Measurements from ENCODE around the gene STK39. TPM values are rescaled to one million over a fixed set of nuclear protein-coding genes. Genes with fewer than 3 reads are reported as not detected.

Gene STK39
- total and polyA plus RNA-seq, 9 of the 15 experiments (the other 6 are each of a cell fraction or from before 2014, with no cell fraction given): 0.19 to 0.76 (median 0.51) TPM

DNA sequence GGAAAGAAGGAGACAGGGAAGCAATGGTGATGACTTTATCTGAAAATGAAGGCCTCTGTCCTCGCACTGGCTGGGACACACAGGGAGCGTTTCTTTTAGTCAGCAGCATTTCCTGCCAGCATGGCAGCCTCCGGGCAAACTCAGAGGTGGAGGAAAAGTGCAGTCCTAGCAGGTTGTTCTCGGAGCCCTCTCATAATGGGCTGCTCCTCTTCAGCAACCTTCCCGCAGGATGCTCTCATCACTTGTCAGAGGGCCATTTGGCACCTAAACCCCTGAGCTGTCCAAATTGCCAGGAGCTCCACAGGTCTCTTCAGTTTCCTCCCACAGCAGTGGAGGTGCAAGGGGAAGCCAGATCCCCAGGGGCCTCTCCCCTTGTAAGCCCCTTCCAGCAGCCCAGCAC, 6.2 kb downstream of the STK39 start:
- BruUV-seq (replicated peaks): no TSS peak
- no peak overlapping the region for H3K9ac ChIP-seq (ENCODE audit: insufficient read depth in 1 of 2, low read depth in 2 of 2, low read length in 2 of 2)
- H2AFZ ChIP-seq (ENCODE audit: low read depth, low read length): no peak overlapping the region
- FAIRE-seq (no peak), DNase-seq (ENCODE audit: extremely low read depth in 1 of 4, low spot score in 3 of 4) (no peak), ATAC-seq (no peak)
- H4K20me1 ChIP-seq (replicated peaks; ENCODE audit: control insufficient read depth, insufficient read depth, low read length): no peaks in the 10 kb centered on the region
- intact Hi-C loops (cut with micrococcal nuclease) (no loop called here), in situ Hi-C loops (cut with MboI) (no loop called here)
- CTCF ChIA-PET (ENCODE audit: low intra/inter-chr PET ratio): interaction anchor here (0.7 kb wide), 1 partner anchor 55 kb away, joined by 3 read pairs; no protein-coding TSS in a partner anchor
- no peak overlapping the region for H3K27ac ChIP-seq (ENCODE audit: extremely low read depth, low read depth, low read length)
- H3K79me2 ChIP-seq (ENCODE audit: control insufficient read depth, insufficient read depth, low read length): no peaks in the 10 kb centered on the region
- H3K4me1 ChIP-seq (replicated peaks in 1 of 2; ENCODE audit: control insufficient read depth in 2 of 2, insufficient read depth in 2 of 2, low read length in 2 of 2): peaks cover 0 to under 1% of the 10 kb centered on the region in 2 experiments; a peak in 3 of 5 replicates
- no peak overlapping the region for H3K4me2 ChIP-seq (ENCODE audit: insufficient read depth, low read length)
- no peak for TF ChIP-seq ZNF551 (CRISPR knock-in tag; IDR thresholded peaks at IDR 0.05)
- no peak overlapping the region for H3K4me3 ChIP-seq
- peaks cover 21 to 22% of the 10 kb centered on the region in 2 experiments; a peak in 4 of 5 replicates for H3K27me3 ChIP-seq (ENCODE audit: control insufficient read depth in 2 of 2, insufficient read depth in 2 of 2, low read length in 2 of 2)
- 3% methylated on average over 5 of the region's 5 CpGs for WGBS (ENCODE audit: insufficient coverage, low coverage, missing lambda C conversion rate)
- POLR2A ChIA-PET: no interaction called here
- H3K36me3 ChIP-seq (ENCODE audit: control insufficient read depth, insufficient read depth, low read length): no peaks in the 10 kb centered on the region
- H3K9me3 ChIP-seq (replicated peaks; ENCODE audit: control insufficient read depth, insufficient read depth, low read depth, low read length): no peaks in the 10 kb centered on the region
- H3K9me1 ChIP-seq (ENCODE audit: control insufficient read depth, insufficient read depth, low read length): no peaks in the 10 kb centered on the region

DNA sequence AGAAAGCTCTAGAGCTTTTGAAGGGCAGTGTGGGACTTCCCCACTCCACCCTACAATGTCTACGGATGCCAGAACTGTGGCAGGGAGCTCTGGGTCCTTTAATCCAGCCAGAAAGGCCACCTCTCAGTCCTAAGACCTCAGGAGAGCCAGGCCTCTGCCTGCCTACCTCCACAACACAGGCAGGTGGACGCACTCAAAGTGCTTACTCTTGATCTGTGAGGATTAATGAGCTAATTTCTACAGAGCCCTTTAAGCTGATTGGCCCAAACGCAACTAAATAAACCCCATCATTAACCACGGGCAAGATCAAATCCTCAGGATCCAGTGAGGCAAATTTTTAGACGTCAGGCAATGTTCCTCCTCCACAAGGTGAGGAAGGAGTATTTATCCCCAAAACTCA, 8.1 kb downstream of the STK39 start:
- Histone ChIP-seq H3K4me2 (ENCODE audit: insufficient read depth, low read length) (no peak overlapping the region), H4K20me1 (replicated peaks; ENCODE audit: control insufficient read depth, insufficient read depth, low read length) (no peaks in the 10 kb centered on the region), H2AFZ (ENCODE audit: low read depth, low read length) (no peak overlapping the region), H3K27ac (ENCODE audit: extremely low read depth, low read depth, low read length) (no peak overlapping the region), H3K4me3 (no peak overlapping the region), H3K36me3 (ENCODE audit: control insufficient read depth, insufficient read depth, low read length) (no peaks in the 10 kb centered on the region), H3K9ac (ENCODE audit: insufficient read depth in 1 of 2, low read depth in 2 of 2, low read length in 2 of 2) (no peak overlapping the region), H3K27me3 (ENCODE audit: control insufficient read depth in 2 of 2, insufficient read depth in 2 of 2, low read length in 2 of 2) (peaks cover 8 to 13% of the 10 kb centered on the region in 2 experiments; a peak in 3 of 5 replicates), H3K9me3 (replicated peaks; ENCODE audit: control insufficient read depth, insufficient read depth, low read depth, low read length) (no peaks in the 10 kb centered on the region), H3K4me1 (replicated peaks in 1 of 2; ENCODE audit: control insufficient read depth in 2 of 2, insufficient read depth in 2 of 2, low read length in 2 of 2) (no peaks in the 10 kb centered on the region; a peak in 1 of 5 replicates), H3K9me1 (ENCODE audit: control insufficient read depth, insufficient read depth, low read length) (no peaks in the 10 kb centered on the region), H3K79me2 (ENCODE audit: control insufficient read depth, insufficient read depth, low read length) (no peaks in the 10 kb centered on the region)
- ChIA-PET POLR2A (interaction anchor here (1.0 kb wide), 1 partner anchor 11 kb away, joined by 3 read pairs; no protein-coding TSS in a partner anchor), CTCF (ENCODE audit: low intra/inter-chr PET ratio) (no interaction called here)
- no peak for ATAC-seq
- intact Hi-C loops (cut with micrococcal nuclease) (no loop called here), in situ Hi-C loops (cut with MboI) (no loop called here)
- WGBS (ENCODE audit: insufficient coverage, low coverage, missing lambda C conversion rate): 0% methylated on average over 5 of the region's 5 CpGs
- no peak for FAIRE-seq
- no TSS peak for BruUV-seq (replicated peaks)
- DNase-seq (ENCODE audit: extremely low read depth in 1 of 4, low spot score in 3 of 4): no peak
- TF ChIP-seq IRF2 (CRISPR knock-in tag; IDR thresholded peaks at IDR 0.05): no peak
- TF ChIP-seq MYC (IDR thresholded peaks at IDR 0.05; ENCODE audit: low read depth, low read length): no peak
- TF ChIP-seq MYC (CRISPR knock-in tag; IDR thresholded peaks at IDR 0.05; ENCODE audit: borderline replicate concordance, low read depth): no peak
- TF ChIP-seq SAP30 (IDR thresholded peaks at IDR 0.05; ENCODE audit: borderline replicate concordance, insufficient read depth, low read depth, low read length, poor library complexity, severe bottlenecking): no peak
- no peak for TF ChIP-seq ILK (tag; IDR thresholded peaks at IDR 0.05; ENCODE audit: borderline replicate concordance, low read depth)
- TF ChIP-seq, protein P1, sequence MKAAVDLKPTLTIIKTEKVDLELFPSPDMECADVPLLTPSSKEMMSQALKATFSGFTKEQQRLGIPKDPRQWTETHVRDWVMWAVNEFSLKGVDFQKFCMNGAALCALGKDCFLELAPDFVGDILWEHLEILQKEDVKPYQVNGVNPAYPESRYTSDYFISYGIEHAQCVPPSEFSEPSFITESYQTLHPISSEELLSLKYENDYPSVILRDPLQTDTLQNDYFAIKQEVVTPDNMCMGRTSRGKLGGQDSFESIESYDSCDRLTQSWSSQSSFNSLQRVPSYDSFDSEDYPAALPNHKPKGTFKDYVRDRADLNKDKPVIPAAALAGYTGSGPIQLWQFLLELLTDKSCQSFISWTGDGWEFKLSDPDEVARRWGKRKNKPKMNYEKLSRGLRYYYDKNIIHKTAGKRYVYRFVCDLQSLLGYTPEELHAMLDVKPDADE (conservative IDR thresholded peaks at IDR 0.05; ENCODE audit: control insufficient read depth, low read depth, low read length): no peak
- TF ChIP-seq ZNF785 (CRISPR knock-in tag; IDR thresholded peaks at IDR 0.05): no peak
- TF ChIP-seq RAD51 (IDR thresholded peaks at IDR 0.05; ENCODE audit: borderline replicate concordance, low read depth): no peak
- TF ChIP-seq ZFP36 (IDR thresholded peaks at IDR 0.05; ENCODE audit: low read depth, low read length, partially characterized antibody): no peak
- TF ChIP-seq HCFC1 (IDR thresholded peaks at IDR 0.05; ENCODE audit: low read depth, low read length): no peak
- no peak for TF ChIP-seq NFYB (IDR thresholded peaks at IDR 0.05; ENCODE audit: extremely low read depth, insufficient read length)
- no peak for TF ChIP-seq HDAC1 (IDR thresholded peaks at IDR 0.05)
- TF ChIP-seq BCOR (IDR thresholded peaks at IDR 0.05): no peak

Measured in K562 (cell line).